ENCODE results near the gene KRTAP12-4. TPM values are rescaled to one million over a fixed set of nuclear protein-coding genes. Genes with fewer than 3 reads are reported as not detected.

The KRTAP12-4 gene
- total and polyA plus RNA-seq, 2 donors (not counting 3 experiments of a cell fraction or from before 2014, with no cell fraction given): not detected

- FAIRE-seq: peak; percentile 61
- Histone ChIP-seq H2AFZ (ENCODE audit: low read depth, low read length) (no peak overlapping the region), H3K36me3 (ENCODE audit: control insufficient read depth in 2 of 2, extremely low read depth in 1 of 2, insufficient read depth in 2 of 2, low read length in 2 of 2) (no peaks in the 10 kb centered on the region), H3K9me3 (replicated peaks; ENCODE audit: control insufficient read depth, insufficient read depth, low read length) (no peaks in the 10 kb centered on the region), H3K4me2 (ENCODE audit: insufficient read depth, low read length) (no peak overlapping the region), H3K27ac (ENCODE audit: insufficient read depth, low read depth, low read length) (no peak overlapping the region), H3K9me1 (replicated peaks; ENCODE audit: control insufficient read depth, extremely low read depth, insufficient read depth, low read length) (no peaks in the 10 kb centered on the region), H3K27me3 (ENCODE audit: control insufficient read depth in 2 of 2, insufficient read depth in 2 of 2, low read length in 2 of 2) (no peaks in the 10 kb centered on the region), H4K20me1 (replicated peaks; ENCODE audit: control insufficient read depth, extremely low read depth, insufficient read depth, low read length) (no peaks in the 10 kb centered on the region), H3K79me2 (ENCODE audit: control insufficient read depth, insufficient read depth, low read length) (no peaks in the 10 kb centered on the region), H3K4me3 (replicated peaks in 1 of 3; ENCODE audit: insufficient read depth in 1 of 3, low read depth in 1 of 3, low read length in 3 of 3) (no peak overlapping the region), H3K4me1 (ENCODE audit: control insufficient read depth, extremely low read depth, insufficient read depth, low read length) (no peaks in the 10 kb centered on the region), H3K9ac (replicated peaks; ENCODE audit: extremely low read depth, insufficient read depth, low read length) (no peak overlapping the region)
- intact Hi-C loops (cut with micrococcal nuclease): no loop called here
- peak in 1 of 2 donors; percentile 27 for TF ChIP-seq CTCF (IDR thresholded peaks at IDR 0.05; ENCODE audit: extremely low read depth in 1 of 2, insufficient read depth in 1 of 2, low read depth in 1 of 2, low read length in 2 of 2)
- no peak for TF ChIP-seq MYC (IDR thresholded peaks at IDR 0.05; ENCODE audit: low read depth, low read length)
- TF ChIP-seq MAX (IDR thresholded peaks at IDR 0.05; ENCODE audit: insufficient read depth, insufficient read length): no peak
- no peak for TF ChIP-seq GATA2 (IDR thresholded peaks at IDR 0.05; ENCODE audit: insufficient read depth, insufficient read length, low read depth, low read length)
- TF ChIP-seq EZH2 (IDR thresholded peaks at IDR 0.05; ENCODE audit: borderline replicate concordance, low read depth, low read length, severe bottlenecking): no peak
- CTCF ChIA-PET: interaction anchor here (0.7 to 4.2 kb wide), 6 partner anchors 9 to 181 kb away, joined by 3 to 28 read pairs (median 4); no protein-coding TSS in a partner anchor
- no TSS peak for BruUV-seq (replicated peaks)
- POLR2A ChIA-PET: no interaction called here
- peak; percentile 7 for DNase-seq (ENCODE audit: low read depth, low spot score)
- dilution Hi-C loops (cut with MboI; ENCODE audit: extremely low pct_ligation_motif_present, low sequenced_read_pairs): no loop called here
Observed at GRCh38 chr21:44618504-44618903, 36.0 kb downstream of the KRTAP12-4 start.

GRCh38 chr21:44617071-44617501 is 37.4 kb downstream of the KRTAP12-4 start:
- Histone ChIP-seq H3K4me1 (ENCODE audit: control insufficient read depth, extremely low read depth, insufficient read depth, low read length) (no peaks in the 10 kb centered on the region), H3K27ac (ENCODE audit: insufficient read depth, low read depth, low read length) (no peak overlapping the region), H3K27me3 (ENCODE audit: control insufficient read depth in 2 of 2, insufficient read depth in 2 of 2, low read length in 2 of 2) (no peaks in the 10 kb centered on the region), H2AFZ (ENCODE audit: low read depth, low read length) (no peak overlapping the region), H3K36me3 (ENCODE audit: control insufficient read depth in 2 of 2, extremely low read depth in 1 of 2, insufficient read depth in 2 of 2, low read length in 2 of 2) (no peaks in the 10 kb centered on the region), H3K4me3 (replicated peaks in 1 of 3; ENCODE audit: insufficient read depth in 1 of 3, low read depth in 1 of 3, low read length in 3 of 3) (no peak overlapping the region), H3K79me2 (ENCODE audit: control insufficient read depth, insufficient read depth, low read length) (no peaks in the 10 kb centered on the region), H3K9me3 (replicated peaks; ENCODE audit: control insufficient read depth, insufficient read depth, low read length) (no peaks in the 10 kb centered on the region), H3K9ac (replicated peaks; ENCODE audit: extremely low read depth, insufficient read depth, low read length) (no peak overlapping the region), H3K4me2 (ENCODE audit: insufficient read depth, low read length) (no peak overlapping the region), H3K9me1 (replicated peaks; ENCODE audit: control insufficient read depth, extremely low read depth, insufficient read depth, low read length) (no peaks in the 10 kb centered on the region), H4K20me1 (replicated peaks; ENCODE audit: control insufficient read depth, extremely low read depth, insufficient read depth, low read length) (no peaks in the 10 kb centered on the region)
- no TSS peak for BruUV-seq (replicated peaks)
- DNase-seq (ENCODE audit: low read depth, low spot score): no peak
- dilution Hi-C loops (cut with MboI; ENCODE audit: extremely low pct_ligation_motif_present, low sequenced_read_pairs): no loop called here
- POLR2A ChIA-PET: no interaction called here
- CTCF ChIA-PET: interaction anchor here (4.2 kb wide), 1 partner anchor 177 kb away, joined by 28 read pairs; no protein-coding TSS in a partner anchor
- intact Hi-C loops (cut with micrococcal nuclease): no loop called here
- no peak for TF ChIP-seq POLR2AphosphoS5 (IDR thresholded peaks at IDR 0.05; ENCODE audit: insufficient read depth, low read depth, low read length)
- TF ChIP-seq POLR2A (IDR thresholded peaks at IDR 0.05; ENCODE audit: low read depth, low read length): no peak
- no peak for TF ChIP-seq FOS (IDR thresholded peaks at IDR 0.05; ENCODE audit: borderline replicate concordance, insufficient read depth, low read length)
- TF ChIP-seq JUN (IDR thresholded peaks at IDR 0.05; ENCODE audit: borderline replicate concordance, insufficient read depth, insufficient read length, low read depth): no peak
- no peak for TF ChIP-seq EZH2 (IDR thresholded peaks at IDR 0.05; ENCODE audit: borderline replicate concordance, low read depth, low read length, severe bottlenecking)
- no peak for TF ChIP-seq MYC (IDR thresholded peaks at IDR 0.05; ENCODE audit: low read depth, low read length)
- TF ChIP-seq CTCF (IDR thresholded peaks at IDR 0.05; ENCODE audit: extremely low read depth in 1 of 2, insufficient read depth in 1 of 2, low read depth in 1 of 2, low read length in 2 of 2): no peak
- TF ChIP-seq GATA2 (IDR thresholded peaks at IDR 0.05; ENCODE audit: insufficient read depth, insufficient read length, low read depth, low read length): no peak
- no peak for TF ChIP-seq MAX (IDR thresholded peaks at IDR 0.05; ENCODE audit: insufficient read depth, insufficient read length)
- no peak for FAIRE-seq
